Osteocyte (in vitro differentiated cells): ENCODE results near the gene MFSD6L. TPM values are rescaled to one million over a fixed set of nuclear protein-coding genes. Genes with fewer than 3 reads are reported as not detected.
A peak's percentile ranks its signal among the peaks of the same experiment; 100 is the strongest.

Source experiments
- DNase-seq: peaks from one replicate; pipeline ENCODE4 v3.0.0; 2021; ENCODE audit warnings: mixed read lengths; ENCODE audit not compliant: unreplicated experiment; ENCODE audit errors: extremely low spot score
- H3K27ac Mint-ChIP-seq: one replicate; pipeline ENCODE4 v1.8.0; 2021; ENCODE audit warnings: mild to moderate bottlenecking, mixed read lengths; ENCODE audit not compliant: unreplicated experiment
- H3K27me3 Mint-ChIP-seq: one replicate; pipeline ENCODE4 v1.8.0; 2021; ENCODE audit warnings: mixed read lengths; ENCODE audit not compliant: unreplicated experiment
- H3K36me3 Mint-ChIP-seq: one replicate; pipeline ENCODE4 v1.8.0; 2021; ENCODE audit warnings: mixed read lengths; ENCODE audit not compliant: unreplicated experiment
- H3K4me1 Mint-ChIP-seq: one replicate; pipeline ENCODE4 v1.8.0; 2021; ENCODE audit warnings: mixed read lengths; ENCODE audit not compliant: unreplicated experiment
- H3K4me3 Mint-ChIP-seq: one replicate; pipeline ENCODE4 v1.8.0; 2021; ENCODE audit warnings: mild to moderate bottlenecking, moderate library complexity, mixed read lengths; ENCODE audit not compliant: unreplicated experiment
- H3K9me3 Mint-ChIP-seq: one replicate; pipeline ENCODE4 v1.8.0; 2021; ENCODE audit warnings: mixed read lengths; ENCODE audit not compliant: unreplicated experiment
- CTCF ChIP-seq: fragments of 200-600 bp; sonication (generic); IDR thresholded peaks from 2 replicates; pipeline ENCODE4 v1.5.0; 2021; ENCODE audit warnings: antibody characterized with exemption, mild to moderate bottlenecking, moderate library complexity
- total RNA-seq: library from RNA; stranded (reverse); gene quantifications from 2 replicates; pipeline ENCODE4 v1.2.1, GENCODE V29; 2021

Gene MFSD6L
- total RNA-seq, 1 donor from 2014 or later, result not detected

GRCh38 chr17:8791910-8792270, 7.3 kb downstream of the MFSD6L start:
- Mint-ChIP-seq H3K36me3 (no peaks in the 10 kb centered on the region), H3K27ac (no peak overlapping the region), H3K9me3 (peaks cover 6% of the 10 kb centered on the region), H3K4me1 (no peaks in the 10 kb centered on the region), H3K4me3 (no peak overlapping the region), H3K27me3 (peaks cover 2% of the 10 kb centered on the region)
- no peak for DNase-seq
- TF ChIP-seq CTCF, result no peak

GRCh38 chr17:8791248-8791909, 7.8 kb downstream of the MFSD6L start:
- Mint-ChIP-seq H3K27ac (no peak overlapping the region), H3K4me1 (no peaks in the 10 kb centered on the region)

GRCh38 chr17:8789743-8790142, 9.4 kb downstream of the MFSD6L start:
- TF ChIP-seq CTCF, result no peak
- peaks cover 2% of the 10 kb centered on the region for H3K27me3 Mint-ChIP-seq
- no peak for DNase-seq
- no peak overlapping the region for H3K4me3 Mint-ChIP-seq
- H3K27ac Mint-ChIP-seq, result no peak overlapping the region
- peaks cover 6% of the 10 kb centered on the region for H3K9me3 Mint-ChIP-seq
- H3K36me3 Mint-ChIP-seq, result no peaks in the 10 kb centered on the region
- no peaks in the 10 kb centered on the region for H3K4me1 Mint-ChIP-seq

More at GRCh38 chr17:8791248-8791909, 7.8 kb downstream of the MFSD6L start:
- Mint-ChIP-seq H3K9me3 (peaks cover 6% of the 10 kb centered on the region), H3K36me3 (no peaks in the 10 kb centered on the region), H3K4me3 (no peak overlapping the region), H3K27me3 (no peaks in the 10 kb centered on the region)
- TF ChIP-seq CTCF, result no peak
- DNase-seq, result no peak

- peaks cover 6% of the 10 kb centered on the region for H3K9me3 Mint-ChIP-seq
- no peak overlapping the region for H3K27ac Mint-ChIP-seq
- no peak overlapping the region for H3K4me3 Mint-ChIP-seq
- no peaks in the 10 kb centered on the region for H3K4me1 Mint-ChIP-seq
- H3K36me3 Mint-ChIP-seq, result no peaks in the 10 kb centered on the region
- H3K27me3 Mint-ChIP-seq, result peaks cover 2% of the 10 kb centered on the region
- TF ChIP-seq CTCF, result no peak
- DNase-seq, result no peak
Observed at GRCh38 chr17:8788998-8789397, 10.2 kb downstream of the MFSD6L start.

- Mint-ChIP-seq H3K27ac (no peak overlapping the region), H3K9me3 (peaks cover 4% of the 10 kb centered on the region), H3K4me1 (no peaks in the 10 kb centered on the region), H3K27me3 (peaks cover 2% of the 10 kb centered on the region), H3K36me3 (no peaks in the 10 kb centered on the region), H3K4me3 (no peak overlapping the region)
- DNase-seq, result peak; percentile 90
- TF ChIP-seq CTCF, result peak; percentile 91
Observed at GRCh38 chr17:8785547-8786413, 13.4 kb downstream of the MFSD6L start.
